Naive thymus-derived CD4-positive, alpha-beta T cell (primary cell): ENCODE measurements around the gene PTCH2. TPM values are rescaled to one million over a fixed set of nuclear protein-coding genes. Genes with fewer than 3 reads are reported as not detected.

ENCODE experiments used
- polyA plus RNA-seq, 2 donors: library from polyadenylated mRNA; unstranded; fragments of 300-500 nt; fragmentation: Illumina TruSeq; gene quantifications; one replicate each; pipeline ENCODE4 v1.2.3, GENCODE V29; 2021
- total RNA-seq, 6 experiments: library from RNA in 5 of 6; stranded (reverse) in 5 of 6; gene quantifications; 1 replicate in 5 of 6; 2 replicates in 1 of 6; pipeline ENCODE4 v1.2.3 and lab custom pipeline; 2021 to 2026

PTCH2 gene
- total and polyA plus RNA-seq, 7 experiments from 2014 or later, result 0.06 to 2.8 (median 1.3) TPM; not detected in 1

Other genes starting within 250 kb of the PTCH2 start
- 1 to 10 TPM; 1.6 to 3.5 (median 1.9) TPM for gene TMEM53, start 168.8 kb downstream of the PTCH2 start, total RNA-seq
- gene TMEM53, start 168.8 kb downstream of the PTCH2 start, polyA plus RNA-seq, result 1 to 10 TPM; 2.9 to 3.5 TPM
- gene ARMH1, start 168.5 kb downstream of the PTCH2 start, total RNA-seq, result 100 to 1,000 TPM in 1 of 5 experiments, 10 to 100 TPM in 4; 65.8 to 205 (median 87.0) TPM
- 10 to 100 TPM; 32.8 to 41.0 TPM for gene ARMH1, start 168.5 kb downstream of the PTCH2 start, polyA plus RNA-seq
- gene RNU5D-1, start 112.1 kb downstream of the PTCH2 start, total RNA-seq, result not detected
- gene RNU5D-1, start 112.1 kb downstream of the PTCH2 start, polyA plus RNA-seq, result not detected
- 10 to 100 TPM in 1 of 5 experiments, 1 to 10 TPM in 2, under 1 TPM in 2; 0.32 to 69.3 (median 1.1) TPM for gene KIF2C, start 103.4 kb downstream of the PTCH2 start, total RNA-seq
- gene KIF2C, start 103.4 kb downstream of the PTCH2 start, polyA plus RNA-seq, result under 1 TPM in 1 of 2 donors, not detected in 1; 0.52 TPM
- gene RPS8, start 67.7 kb downstream of the PTCH2 start, total RNA-seq, result 1,000 to 10,000 TPM; 2,000 to 3,409 (median 3,025) TPM
- 1,000 to 10,000 TPM in 1 of 2 donors, 100 to 1,000 TPM in 1; 954 to 1,486 TPM for gene RPS8, start 67.7 kb downstream of the PTCH2 start, polyA plus RNA-seq
- 1 to 10 TPM in 2 of 5 experiments, under 1 TPM in 3; 0.77 to 1.4 (median 0.96) TPM for gene BEST4, start 55.1 kb downstream of the PTCH2 start, total RNA-seq
- under 1 TPM in 1 of 2 donors, not detected in 1; 0.72 TPM for gene BEST4, start 55.1 kb downstream of the PTCH2 start, polyA plus RNA-seq
- 100 to 1,000 TPM in 4 of 5 experiments, 10 to 100 TPM in 1; 92.8 to 456 (median 142) TPM for gene PLK3, start 42.9 kb downstream of the PTCH2 start, total RNA-seq
- 10 to 100 TPM; 30.5 to 59.1 TPM for gene PLK3, start 42.9 kb downstream of the PTCH2 start, polyA plus RNA-seq
- 1 to 10 TPM in 2 of 5 experiments, under 1 TPM in 3; 0.31 to 9.7 (median 0.87) TPM for gene DYNLT4, start 35.9 kb downstream of the PTCH2 start, total RNA-seq
- gene DYNLT4, start 35.9 kb downstream of the PTCH2 start, polyA plus RNA-seq, result under 1 TPM in 1 of 2 donors, not detected in 1; 0.47 TPM
- 10 to 100 TPM; 11.2 to 47.2 (median 13.5) TPM for gene BTBD19, start 34.7 kb downstream of the PTCH2 start, total RNA-seq
- gene BTBD19, start 34.7 kb downstream of the PTCH2 start, polyA plus RNA-seq, result under 1 TPM; 0.07 to 0.28 TPM
- 10 to 100 TPM; 13.0 to 29.0 (median 17.8) TPM for gene EIF2B3, start 143.3 kb upstream of the PTCH2 start, total RNA-seq
- gene EIF2B3, start 143.3 kb upstream of the PTCH2 start, polyA plus RNA-seq, result 10 to 100 TPM; 19.4 to 32.0 TPM
- gene HECTD3, start 168.1 kb upstream of the PTCH2 start, total RNA-seq, result 10 to 100 TPM; 38.8 to 53.7 (median 42.2) TPM
- 10 to 100 TPM; 12.2 to 26.9 TPM for gene HECTD3, start 168.1 kb upstream of the PTCH2 start, polyA plus RNA-seq
- gene UROD, start 169.0 kb upstream of the PTCH2 start, total RNA-seq, result 10 to 100 TPM; 40.7 to 72.8 (median 58.1) TPM
- gene UROD, start 169.0 kb upstream of the PTCH2 start, polyA plus RNA-seq, result 10 to 100 TPM; 90.5 to 91.3 TPM